Gastrocnemius medialis (tissue), 4 donors: ENCODE results near the gene ZNF281.

Experiments used
- POLR2A ChIP-seq, 2 donors: fragments of 450-650 bp; IDR thresholded peaks; one replicate each; pipeline ENCODE4 v1.6.1; 2017; ENCODE audit warnings: antibody characterized with exemption in 2 of 2, mild to moderate bottlenecking in 2 of 2, moderate library complexity in 2 of 2
- TF ChIP-seq, protein P1 (sequence below), 5 experiments: fragments of 450-650 bp in 3 of 5; fragments of 200-600 bp in 2 of 5; sonication (generic) in 2 of 5; IDR thresholded peaks in 4 of 5; conservative IDR thresholded peaks in 1 of 5; 1 replicate in 4 of 5; 2 replicates in 1 of 5; pipeline ENCODE4 v1.5.1; 2016 to 2019; ENCODE audit warnings: antibody characterized with exemption in 5 of 5, mild to moderate bottlenecking in 3 of 5, moderate library complexity in 3 of 5

DNA sequence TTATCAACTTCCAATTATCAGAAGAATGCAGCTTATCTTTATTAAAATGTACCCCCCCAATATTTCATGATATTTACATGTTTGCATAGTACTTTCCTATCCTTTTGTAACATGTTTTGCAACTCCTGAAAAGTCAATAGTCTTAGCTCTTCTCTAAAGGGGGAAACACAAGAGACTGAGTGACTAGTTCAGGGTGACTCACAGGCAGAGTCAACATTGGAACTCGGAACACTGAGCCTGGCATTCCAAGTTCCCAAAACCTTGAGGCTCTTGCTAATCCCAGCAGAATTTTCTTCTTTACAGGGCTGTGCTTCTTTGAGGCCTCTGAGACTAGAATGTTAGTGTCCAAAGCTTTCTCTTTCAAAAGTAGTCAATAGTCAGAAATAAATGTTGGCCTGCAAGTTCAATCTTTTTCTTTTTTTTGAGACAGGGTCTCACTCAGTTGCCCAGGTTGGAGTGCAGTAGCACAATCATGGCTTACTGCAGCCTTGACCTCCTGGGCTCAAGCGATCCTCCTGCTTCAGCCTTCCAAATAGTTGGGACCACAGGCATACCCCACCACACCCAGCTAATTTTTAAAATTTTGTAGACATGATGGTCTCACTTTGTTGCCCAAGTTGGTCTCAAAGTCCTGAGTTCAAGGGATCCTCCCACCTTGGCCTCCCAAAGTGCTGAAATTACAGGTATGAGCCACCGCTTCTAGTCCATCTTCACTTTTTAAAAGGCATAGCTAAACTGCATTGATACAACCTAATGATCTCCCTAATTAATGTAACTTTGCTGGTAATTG lies 37.5 kb downstream of the ZNF281 start:
- TF ChIP-seq, protein P1, sequence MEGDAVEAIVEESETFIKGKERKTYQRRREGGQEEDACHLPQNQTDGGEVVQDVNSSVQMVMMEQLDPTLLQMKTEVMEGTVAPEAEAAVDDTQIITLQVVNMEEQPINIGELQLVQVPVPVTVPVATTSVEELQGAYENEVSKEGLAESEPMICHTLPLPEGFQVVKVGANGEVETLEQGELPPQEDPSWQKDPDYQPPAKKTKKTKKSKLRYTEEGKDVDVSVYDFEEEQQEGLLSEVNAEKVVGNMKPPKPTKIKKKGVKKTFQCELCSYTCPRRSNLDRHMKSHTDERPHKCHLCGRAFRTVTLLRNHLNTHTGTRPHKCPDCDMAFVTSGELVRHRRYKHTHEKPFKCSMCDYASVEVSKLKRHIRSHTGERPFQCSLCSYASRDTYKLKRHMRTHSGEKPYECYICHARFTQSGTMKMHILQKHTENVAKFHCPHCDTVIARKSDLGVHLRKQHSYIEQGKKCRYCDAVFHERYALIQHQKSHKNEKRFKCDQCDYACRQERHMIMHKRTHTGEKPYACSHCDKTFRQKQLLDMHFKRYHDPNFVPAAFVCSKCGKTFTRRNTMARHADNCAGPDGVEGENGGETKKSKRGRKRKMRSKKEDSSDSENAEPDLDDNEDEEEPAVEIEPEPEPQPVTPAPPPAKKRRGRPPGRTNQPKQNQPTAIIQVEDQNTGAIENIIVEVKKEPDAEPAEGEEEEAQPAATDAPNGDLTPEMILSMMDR (IDR thresholded peaks at IDR 0.05 in 4 of 5, conservative IDR thresholded peaks at IDR 0.05 in 1 of 5) = no peak
- TF ChIP-seq POLR2A (IDR thresholded peaks at IDR 0.05) = no peak
